DMS79 (cell line): ENCODE measurements around the gene MARCHF10.
"Not testable (repeated sequence)": the region's sequence is repeated elsewhere in the genome, so short reads cannot be mapped to it uniquely, and the experiment has no call there.

Experiments used
- DNase-seq: peaks from one replicate; lab custom pipeline; 2025; lab: John Stamatoyannopoulos, UW

MARCHF10 gene

DNA sequence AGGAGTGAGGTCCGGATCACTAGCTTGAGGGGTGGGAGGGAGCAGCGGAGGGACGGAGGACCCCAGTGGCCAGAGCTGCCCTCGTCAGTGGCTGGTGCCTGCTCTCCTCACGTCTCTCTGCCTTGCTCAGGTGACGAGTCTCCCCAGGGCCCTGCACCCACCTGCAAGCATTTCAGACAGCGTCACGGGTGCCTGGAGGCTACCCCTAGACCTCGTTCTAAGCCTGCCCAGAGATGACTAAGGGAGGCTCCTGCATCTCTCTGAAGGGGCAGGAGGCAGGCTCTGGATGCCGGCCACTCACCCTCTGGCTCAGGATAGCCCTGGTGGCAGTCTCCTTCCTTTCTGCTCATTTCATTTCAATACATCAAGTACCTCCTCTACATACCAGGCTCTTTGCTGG is 111.9 kb downstream of the MARCHF10 start:
- DNase-seq: no peak

DNA sequence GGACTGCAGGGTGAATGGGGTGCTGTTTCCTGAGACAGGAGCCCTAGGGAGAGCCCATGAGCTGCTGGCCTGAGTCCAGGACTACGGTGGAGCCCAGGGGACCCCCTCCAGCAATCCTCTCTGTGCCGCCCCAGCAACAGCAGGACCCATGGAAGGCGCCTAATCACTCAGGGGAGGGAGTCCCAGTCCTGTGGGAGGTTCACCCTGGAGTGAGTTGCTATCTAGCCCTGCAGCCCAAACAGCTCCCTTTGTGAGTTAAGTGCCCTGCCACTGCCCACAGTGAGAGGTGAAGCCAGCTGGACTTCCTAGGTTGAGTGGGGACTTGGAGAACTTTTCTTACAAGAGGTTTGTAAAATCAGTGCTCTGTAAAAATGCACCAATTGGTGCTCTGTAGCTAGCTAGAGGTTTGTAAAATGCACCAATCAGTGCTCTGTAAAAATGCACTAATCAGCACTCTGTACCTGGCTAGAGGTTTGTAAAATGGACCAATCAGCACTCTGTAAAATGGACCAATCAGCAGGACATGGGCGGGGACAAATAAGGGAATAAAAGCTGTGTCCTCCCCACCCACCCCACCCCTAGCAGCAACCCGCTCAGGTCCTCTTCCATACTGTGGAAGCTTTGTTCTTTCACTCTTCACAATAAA is 112.9 kb downstream of the MARCHF10 start:
- DNase-seq: not testable (repeated sequence)

DNA sequence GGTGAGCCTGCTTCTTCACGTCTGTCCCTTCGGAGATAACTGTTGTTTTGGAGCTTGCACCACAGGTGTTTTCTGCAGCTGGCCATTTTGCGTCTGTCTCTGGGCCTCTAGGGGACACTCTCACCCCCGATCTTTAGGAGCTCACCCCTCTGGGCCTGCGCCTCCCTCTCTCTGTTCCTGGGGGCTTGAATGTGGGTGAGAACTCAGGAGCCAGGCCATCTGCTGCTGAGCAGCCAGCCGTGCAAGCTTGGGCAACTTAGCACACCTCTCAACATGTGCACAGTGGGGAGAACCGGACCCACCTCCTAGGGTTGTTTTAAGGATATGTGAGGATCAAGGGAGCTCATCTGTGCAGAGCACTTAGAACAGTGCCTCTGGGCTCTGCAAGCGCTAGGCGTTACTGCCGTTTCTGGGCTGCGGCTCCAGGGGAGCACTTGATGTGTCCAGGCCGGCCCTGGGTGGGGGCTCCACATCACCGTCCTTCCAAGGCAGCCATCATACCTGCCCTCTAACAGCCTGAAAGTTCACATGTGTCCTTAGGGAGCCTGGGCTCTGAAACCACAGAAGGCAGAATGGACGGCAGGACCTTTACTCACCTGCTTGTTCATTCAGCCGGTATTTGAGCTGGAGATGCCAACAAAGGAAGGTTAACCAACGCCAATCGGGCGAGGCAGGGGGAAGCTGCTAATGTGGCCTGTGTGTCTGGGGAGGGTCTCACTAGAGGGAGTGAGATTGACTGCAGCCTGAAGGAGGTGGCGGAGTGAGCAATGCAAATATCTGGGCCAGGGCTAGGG is 114.3 kb downstream of the MARCHF10 start:
- no peak for DNase-seq

DNA sequence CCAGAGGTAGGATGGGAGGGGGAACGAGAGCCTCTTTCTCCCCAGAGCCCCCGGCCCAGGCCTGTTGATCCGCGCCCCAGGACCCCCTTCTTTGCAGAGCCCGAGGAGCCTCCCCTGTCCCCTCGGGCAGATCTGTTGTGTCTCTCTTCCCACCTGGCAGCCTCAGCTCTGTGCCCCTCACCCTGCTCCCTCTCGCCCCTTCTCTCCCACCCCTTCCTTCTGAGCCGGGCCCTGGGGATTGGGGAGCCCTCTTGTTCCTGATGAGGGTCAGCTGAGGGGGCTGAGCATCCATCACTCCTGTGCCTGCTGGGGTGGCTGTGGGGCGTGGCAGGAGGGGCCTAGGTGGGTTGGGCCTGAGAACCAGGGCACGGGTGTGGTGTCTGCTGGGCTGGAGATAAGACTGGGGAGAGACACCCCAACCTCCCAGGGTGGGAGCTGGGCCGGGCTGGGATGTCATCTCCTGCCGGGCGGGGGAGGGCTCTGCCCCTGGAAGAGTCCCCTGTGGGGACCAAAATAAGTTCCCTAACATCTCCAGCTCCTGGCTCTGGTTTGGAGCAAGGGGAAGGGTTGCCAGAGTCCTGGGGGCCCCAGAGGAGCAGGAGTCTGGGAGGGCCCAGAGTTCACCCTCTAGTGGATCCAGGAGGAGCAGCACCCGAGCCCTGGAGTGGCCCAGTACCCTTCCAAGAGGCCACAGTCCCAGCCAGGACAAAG is 115.2 kb downstream of the MARCHF10 start:
- DNase-seq: no peak

DNA sequence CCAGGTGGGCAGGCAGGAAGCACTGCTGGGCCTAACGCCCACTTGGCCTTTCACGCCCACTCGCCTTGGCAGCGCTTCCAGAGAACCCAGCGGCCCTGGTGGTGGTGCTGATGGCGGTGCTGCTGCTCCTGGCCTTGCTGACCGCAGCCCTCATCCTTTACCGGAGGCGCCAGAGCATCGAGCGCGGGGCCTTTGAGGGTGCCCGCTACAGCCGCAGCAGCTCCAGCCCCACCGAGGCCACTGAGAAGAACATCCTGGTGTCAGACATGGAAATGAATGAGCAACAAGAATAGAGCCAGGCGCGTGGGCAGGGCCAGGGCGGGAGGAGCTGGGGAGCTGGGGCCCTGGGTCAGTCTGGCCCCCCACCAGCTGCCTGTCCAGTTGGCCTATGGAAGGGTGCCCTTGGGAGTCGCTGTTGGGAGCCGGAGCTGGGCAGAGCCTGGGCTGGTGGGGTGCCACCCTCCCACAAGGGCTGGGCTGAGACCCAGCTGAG is 115.9 kb downstream of the MARCHF10 start:
- no peak for DNase-seq

DNA sequence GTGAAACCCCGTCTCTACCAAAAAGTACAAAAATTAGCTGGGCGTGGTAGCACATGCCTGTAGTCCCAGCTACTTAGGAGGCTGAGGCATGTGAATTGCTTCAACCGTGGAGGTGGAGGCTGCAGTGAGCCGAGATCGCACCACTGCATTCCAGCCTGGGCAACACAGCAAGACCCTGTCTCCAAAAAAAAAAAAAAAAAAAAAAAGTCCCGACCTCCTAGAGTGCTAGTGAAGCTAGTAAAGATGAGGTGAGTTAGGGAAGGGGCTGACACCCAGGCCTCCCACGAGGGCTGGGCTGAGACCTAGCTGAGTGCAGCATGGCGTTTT is 116.6 kb downstream of the MARCHF10 start:
- not testable (repeated sequence) for DNase-seq

DNA sequence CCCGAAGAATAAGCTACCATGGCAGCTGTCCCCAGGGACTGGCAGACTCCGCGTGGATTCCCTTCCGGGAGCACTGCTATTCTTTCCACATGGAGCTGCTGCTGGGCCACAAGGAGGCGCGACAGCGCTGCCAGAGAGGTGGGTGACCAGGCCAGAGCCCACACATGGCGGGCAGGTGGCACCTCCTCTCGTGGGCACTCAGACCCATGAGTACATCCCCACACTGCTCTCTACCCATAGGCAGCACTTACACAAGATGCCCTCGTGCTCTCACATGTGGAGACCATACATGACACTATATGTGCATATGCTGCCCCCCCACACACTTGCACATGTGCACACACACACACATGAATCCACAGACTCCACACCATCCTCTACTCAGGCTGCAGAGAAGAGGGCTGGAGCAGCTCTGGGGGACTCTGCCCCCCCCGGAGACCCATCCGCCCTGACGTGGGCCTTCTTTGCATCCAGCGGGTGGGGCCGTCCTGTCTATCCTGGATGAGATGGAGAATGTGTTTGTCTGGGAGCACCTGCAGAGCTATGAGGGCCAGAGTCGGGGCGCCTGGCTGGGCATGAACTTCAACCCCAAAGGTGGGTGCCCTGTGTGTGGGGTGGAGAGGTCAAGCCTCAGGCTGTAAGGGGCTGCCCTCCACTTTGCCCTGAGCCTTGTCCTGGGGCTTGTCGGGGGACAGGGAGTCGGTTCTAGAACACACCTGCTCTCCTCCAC is 117.8 kb downstream of the MARCHF10 start:
- DNase-seq: no peak

DNA sequence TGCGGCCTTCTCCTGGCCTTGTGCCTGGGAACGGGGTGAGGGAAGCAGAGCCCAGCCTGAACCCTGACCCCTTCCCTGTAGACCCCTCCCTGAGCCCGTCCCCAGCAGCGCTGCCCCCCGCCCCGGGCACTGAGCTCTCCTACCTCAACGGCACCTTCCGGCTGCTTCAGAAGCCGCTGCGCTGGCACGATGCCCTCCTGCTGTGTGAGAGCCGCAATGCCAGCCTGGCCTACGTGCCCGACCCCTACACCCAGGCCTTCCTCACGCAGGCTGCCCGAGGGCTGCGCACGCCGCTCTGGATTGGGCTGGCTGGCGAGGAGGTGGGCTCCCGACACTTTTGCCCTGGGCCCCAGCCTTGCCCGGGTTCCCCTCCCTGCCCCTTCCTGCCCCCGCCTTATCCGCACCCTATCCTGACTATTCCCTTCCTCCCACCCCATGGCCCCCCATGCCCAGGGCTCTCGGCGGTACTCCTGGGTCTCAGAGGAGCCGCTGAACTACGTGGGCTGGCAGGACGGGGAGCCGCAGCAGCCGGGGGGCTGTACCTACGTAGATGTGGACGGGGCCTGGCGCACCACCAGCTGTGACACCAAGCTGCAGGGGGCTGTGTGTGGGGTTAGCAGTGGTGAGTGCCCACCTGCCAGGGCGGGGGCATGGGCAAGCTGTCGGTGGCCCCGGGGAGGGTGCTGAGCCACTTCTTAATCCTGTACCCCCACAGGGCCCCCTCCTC is 118.5 kb downstream of the MARCHF10 start:
- DNase-seq: no peak

DNA sequence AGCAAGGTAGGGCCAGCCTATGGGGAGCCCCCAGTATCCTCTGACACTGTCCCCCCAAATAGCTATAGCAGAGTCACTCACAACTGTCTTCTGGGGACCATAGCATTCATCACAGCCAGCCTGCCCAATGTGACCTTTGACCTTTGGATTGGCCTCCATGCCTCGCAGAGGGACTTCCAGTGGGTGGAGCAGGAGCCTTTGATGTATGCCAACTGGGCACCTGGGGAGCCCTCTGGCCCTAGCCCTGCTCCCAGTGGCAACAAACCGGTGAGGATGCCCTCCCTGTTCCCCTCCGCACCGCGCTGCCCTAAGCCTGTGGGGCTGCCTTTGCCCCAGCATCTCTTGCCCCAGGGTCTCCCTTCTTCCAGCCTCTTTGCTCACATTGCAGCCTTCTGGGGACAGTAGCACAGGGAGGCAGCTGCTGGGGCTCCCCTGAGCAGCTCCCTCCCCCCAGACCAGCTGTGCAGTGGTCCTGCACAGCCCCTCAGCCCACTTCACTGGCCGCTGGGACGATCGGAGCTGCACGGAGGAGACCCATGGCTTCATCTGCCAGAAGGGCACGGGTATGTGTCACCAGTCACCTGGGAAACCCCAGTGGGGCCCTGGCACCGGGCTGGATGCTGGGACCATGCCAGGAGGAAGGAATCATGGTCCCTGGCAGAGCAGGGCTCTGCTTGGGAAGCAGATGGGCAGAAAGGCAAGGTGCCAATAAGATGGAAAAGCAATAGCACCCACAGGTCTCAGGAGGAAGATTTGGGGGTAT is 119.5 kb downstream of the MARCHF10 start:
- no peak for DNase-seq

DNA sequence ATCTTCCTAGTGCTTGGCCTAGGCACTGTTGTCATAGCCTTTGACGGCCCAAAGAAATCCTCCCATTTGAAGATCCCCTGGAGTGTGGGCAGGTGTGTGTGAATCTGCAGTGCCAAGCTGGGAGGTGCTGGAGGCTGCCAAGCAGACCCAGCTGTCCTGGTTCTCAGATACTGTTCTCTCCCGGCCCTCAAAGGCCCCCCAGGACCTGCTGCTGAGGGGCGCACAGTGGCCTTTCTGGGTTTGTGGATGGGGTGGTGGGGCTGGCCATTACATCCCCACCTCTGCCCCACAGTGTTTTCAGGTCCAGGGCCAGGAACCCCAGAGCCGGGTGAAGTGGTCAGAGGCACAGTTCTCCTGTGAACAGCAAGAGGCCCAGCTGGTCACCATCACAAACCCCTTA is 120.1 kb downstream of the MARCHF10 start:
- no peak for DNase-seq

DNA sequence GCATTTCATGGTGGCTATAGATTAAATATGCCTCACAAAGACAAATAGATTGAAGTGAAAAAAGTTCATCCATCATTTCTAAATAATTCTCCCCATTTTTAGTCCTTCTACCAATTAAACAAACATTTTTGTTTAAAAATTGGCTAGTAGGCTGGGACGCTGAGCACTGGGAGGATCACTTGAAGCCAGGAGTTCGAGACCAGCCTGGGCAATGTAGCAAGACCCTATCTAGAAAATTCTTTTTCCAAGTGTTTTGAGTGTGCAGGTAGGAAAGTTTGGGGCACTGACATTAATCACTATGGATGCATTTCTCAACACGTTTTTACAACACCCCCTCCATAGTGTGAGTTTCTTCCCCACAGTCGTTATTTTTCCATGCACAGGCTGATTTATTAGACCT is 123.9 kb downstream of the MARCHF10 start:
- no peak for DNase-seq

DNA sequence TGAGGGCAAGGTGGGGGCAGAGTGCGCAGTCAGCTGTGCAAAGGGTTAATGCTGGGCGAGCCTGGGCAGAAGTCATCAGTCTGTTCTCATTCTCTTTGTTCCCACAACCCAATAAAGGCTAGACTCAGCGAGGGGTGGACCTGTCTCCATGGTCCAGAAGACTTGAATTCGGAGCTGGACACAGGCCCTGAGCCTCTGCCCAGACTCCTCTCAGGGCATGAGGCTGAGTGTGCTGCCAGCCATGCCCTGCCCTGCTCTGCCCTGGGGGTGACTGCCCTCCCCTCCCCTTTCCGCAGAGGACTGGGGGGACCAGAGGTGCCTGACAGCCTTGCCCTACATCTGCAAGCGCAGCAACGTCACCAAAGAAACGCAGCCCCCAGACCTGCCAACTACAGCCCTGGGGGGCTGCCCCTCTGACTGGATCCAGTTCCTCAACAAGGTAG is 126.2 kb downstream of the MARCHF10 start:
- no peak for DNase-seq

DNA sequence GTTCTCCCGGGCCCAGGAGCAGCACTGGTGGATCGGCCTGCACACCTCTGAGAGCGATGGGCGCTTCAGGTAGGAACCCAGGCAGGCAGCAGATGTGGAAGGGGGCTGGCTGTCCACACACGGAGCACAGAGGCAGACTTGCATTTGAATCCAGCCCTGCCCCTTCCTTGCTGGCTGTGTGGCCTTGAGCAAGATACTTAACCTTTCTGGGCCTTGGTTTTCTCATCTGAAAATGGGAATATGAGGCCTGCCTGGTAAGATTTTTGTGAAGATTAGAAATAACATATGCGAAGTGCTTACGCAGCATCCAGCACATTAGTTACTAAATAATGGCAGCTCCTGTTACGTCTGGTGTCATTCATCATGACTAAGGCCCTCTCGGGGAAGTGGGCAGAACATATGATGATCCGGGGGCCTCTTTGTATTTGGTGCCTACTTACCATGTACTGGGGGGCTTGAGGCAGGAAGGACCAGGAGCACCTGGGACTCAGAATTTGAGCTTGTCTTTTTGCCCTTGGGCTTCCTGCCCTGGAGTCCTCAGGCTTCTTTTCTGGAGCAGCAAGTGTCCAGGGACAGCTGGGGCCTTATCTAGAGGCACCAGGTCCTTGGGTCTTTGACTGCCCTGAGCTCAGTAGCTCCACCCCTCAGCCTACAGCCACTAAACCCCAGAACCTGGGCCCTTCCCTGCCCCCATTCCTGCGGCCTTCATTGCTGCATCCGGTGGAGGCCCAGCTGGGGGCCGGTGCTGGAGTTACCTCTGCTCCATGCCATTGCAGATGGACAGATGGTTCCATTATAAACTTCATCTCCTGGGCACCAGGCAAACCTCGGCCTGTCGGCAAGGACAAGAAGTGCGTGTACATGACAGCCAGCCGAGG is 126.8 kb downstream of the MARCHF10 start:
- DNase-seq: no peak

DNA sequence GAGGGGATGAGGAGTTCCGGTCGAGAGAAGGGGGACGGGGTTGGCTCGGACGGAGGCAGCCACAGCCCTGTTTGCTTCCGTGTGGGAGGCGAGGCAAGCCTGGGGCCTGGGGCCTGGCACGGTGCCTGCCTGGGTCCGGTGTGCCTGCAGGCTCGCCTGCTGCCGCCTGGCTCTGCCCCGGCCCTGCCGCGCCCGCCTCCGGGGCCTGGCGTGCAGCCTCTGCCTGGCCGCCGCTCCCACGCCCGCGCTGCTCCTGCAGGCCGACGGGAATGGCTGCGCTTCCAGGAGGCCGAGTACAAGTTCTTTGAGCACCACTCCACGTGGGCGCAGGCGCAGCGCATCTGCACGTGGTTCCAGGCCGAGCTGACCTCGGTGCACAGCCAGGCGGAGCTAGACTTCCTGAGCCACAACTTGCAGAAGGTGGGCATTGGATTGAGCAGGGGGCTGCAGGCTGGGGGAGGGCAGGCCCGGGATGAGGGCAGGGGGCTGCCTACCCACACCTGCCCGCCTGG is 127.5 kb downstream of the MARCHF10 start:
- no peak for DNase-seq

DNA sequence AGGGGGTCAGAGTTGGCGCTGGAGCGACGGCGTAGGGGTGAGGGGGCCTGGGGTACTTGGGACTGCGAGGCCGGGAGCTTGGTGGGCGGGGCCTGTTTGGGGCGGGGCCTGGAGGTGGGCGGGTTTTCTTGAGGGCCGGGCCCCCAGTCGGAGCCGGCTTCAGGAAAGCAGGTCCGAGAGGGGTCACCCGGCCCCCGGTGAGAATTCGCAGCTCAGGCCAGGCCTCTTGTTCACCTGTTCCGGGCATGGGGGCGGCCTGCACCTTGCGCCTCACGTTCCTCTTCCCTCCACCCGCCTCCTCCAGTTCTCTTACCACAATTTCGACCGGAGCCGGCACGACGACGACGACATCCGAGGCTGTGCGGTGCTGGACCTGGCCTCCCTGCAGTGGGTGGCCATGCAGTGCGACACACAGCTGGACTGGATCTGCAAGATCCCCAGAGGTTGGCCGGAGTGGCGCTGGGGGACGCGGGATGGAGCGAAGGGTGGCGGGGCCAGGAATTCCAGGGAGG is 128.2 kb downstream of the MARCHF10 start:
- DNase-seq: no peak

DNA sequence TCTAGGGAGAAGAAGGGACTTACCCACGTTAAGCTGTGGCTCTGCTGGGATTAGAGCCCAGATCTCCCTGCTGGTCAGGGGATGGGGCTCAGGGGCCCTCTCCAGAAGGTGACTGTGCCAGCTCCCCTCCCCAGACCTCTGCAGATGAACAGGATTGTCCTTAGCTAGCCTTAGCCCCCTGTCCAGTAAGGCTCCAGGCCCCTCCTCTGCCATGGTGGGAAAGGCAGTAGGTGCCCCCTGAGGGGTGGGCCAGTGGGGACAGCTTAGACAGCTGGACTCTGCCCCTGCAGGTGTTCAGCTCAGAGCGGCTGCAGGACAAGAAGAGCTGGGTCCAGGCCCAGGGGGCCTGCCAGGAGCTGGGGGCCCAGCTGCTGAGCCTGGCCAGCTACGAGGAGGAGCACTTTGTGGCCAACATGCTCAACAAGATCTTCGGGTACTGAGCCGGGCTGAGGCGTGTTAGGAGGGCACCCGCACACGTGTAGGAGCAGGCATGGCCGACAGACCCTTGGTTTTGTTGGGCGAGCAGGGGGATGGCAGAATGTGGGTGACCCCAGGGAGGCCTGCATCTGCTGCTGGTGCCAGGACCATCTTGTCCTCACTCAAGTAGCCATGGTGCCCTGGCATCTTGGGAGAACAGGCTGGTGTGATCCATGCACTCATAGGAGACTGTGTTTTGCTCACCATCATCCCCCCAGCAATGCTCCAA is 129.7 kb downstream of the MARCHF10 start:
- DNase-seq: no peak

DNA sequence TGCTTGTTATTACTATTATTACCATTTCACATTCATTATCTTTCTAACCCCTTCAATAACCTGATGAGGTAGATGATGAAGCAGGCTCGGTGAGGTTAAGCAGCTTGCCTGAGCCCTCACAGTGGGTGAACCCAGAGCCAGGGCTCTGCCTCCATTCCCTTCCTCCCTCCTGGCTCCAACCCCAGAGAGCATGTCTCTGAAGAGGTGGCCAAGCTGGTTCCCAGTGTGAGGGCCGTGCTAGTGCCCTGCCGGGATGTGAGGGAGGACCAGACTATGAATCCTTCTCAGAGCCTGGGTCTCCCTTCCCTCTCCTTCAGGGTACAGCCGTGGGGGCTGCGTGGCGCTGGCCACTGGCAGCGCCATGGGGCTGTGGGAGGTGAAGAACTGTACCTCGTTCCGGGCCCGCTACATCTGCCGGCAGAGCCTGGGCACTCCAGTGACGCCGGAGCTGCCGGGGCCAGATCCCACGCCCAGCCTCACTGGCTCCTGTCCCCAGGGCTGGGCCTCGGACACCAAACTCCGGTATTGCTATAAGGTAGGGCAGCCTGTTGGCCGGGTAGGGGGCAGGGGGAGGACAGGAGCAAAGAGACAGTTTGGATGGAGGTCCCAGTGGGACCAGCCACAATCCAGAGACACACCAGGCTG is 131.0 kb downstream of the MARCHF10 start:
- no peak for DNase-seq

DNA sequence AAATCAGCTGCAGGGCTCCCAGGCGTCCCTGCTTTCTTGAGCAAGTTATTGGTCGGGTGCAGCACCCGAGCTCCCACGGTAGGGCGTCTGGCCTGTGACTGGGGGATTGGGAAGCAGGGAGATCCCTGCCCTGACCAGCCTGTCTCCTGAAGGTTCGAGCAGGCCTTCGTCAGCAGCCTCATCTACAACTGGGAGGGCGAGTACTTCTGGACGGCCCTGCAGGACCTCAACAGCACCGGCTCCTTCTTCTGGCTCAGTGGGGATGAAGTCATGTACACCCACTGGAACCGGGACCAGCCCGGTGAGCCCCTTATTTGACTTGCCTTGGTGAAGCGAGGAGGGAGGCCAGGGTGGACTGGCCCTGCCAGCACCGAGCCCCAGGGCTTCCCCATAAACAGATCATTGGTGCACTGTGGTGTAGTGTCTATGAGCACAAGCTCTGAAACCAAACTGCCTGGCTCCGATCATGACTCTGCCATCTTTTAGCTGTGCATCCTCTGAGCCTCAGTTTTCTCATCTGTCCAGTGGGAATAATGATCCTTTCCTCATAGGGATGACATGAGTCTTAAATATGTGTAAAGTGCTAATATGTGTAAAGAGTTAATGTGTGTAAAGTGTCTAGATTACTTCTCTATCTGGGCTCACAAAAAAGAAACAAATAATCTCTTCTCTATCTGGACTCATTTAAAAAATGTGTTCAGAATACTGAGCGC is 131.7 kb downstream of the MARCHF10 start:
- DNase-seq: no peak
